Breast epithelium (tissue), 4 donors: ENCODE data around the gene NEDD9. TPM values are rescaled to one million over a fixed set of nuclear protein-coding genes. Genes with fewer than 3 reads are reported as not detected.

ENCODE experiments used
- DNase-seq, 2 donors: peaks; one replicate each; pipeline ENCODE4 v3.0.0-alpha.2; 2019; ENCODE audit warnings: low spot score in 2 of 2
- H3K27ac ChIP-seq, 2 donors: fragments of 200-600 bp; sonication (generic) in 1 of 2; one replicate each; pipeline ENCODE4 v1.5.1; 2016 to 2019; ENCODE audit warnings: mild to moderate bottlenecking in 1 of 2
- H3K27me3 ChIP-seq, 2 donors: fragments of 200-600 bp; sonication (generic) in 1 of 2; one replicate each; pipeline versions ENCODE4 v1.5.1 to v1.6.0; 2017 to 2019; ENCODE audit warnings: control low read depth in 1 of 2, mild to moderate bottlenecking in 1 of 2
- H3K36me3 ChIP-seq: fragments of 200-600 bp; one replicate; pipeline ENCODE4 v1.5.1; 2019
- H3K4me1 ChIP-seq, 2 donors: fragments of 200-600 bp; sonication (generic); one replicate each; pipeline ENCODE4 v1.5.1; 2016 to 2019; ENCODE audit warnings: control low read depth in 1 of 2
- H3K4me3 ChIP-seq, 3 donors: fragments of 200-600 bp; sonication (generic); 1 replicate in 2 of 3; 2 replicates in 1 of 3; pipeline ENCODE4 v1.5.1; 2016 to 2019; ENCODE audit warnings: mild to moderate bottlenecking in 3 of 3, moderate library complexity in 2 of 3
- H3K9me3 ChIP-seq, 2 donors: fragments of 200-600 bp; sonication (generic) in 1 of 2; one replicate each; pipeline ENCODE4 v1.5.1; 2016 to 2019; ENCODE audit warnings: control low read depth in 1 of 2
- POLR2A ChIP-seq: fragments of 450-650 bp; IDR thresholded peaks from one replicate; pipeline ENCODE4 v1.6.1; 2016; ENCODE audit warnings: antibody characterized with exemption, mild to moderate bottlenecking, moderate library complexity
- POLR2AphosphoS5 ChIP-seq, 3 donors: sonication (generic); formaldehyde crosslinking; IDR thresholded peaks; one replicate each; pipeline ENCODE4 v1.6.1; 2017; ENCODE audit warnings: antibody characterized with exemption in 3 of 3
- intact Hi-C: fragments of 100-400 bp; cut with DNase I; formaldehyde crosslinking; loops from one replicate; pipeline ENCODE4 v1.15.1; 2023; ENCODE audit warnings: low total_unique reads
- total RNA-seq, 3 donors: library from RNA; depleted of rRNA; stranded (reverse); fragments of >200 nt; gene quantifications; one replicate each; pipeline ENCODE4 v1.1.0, GENCODE V29; 2016
- TF ChIP-seq, protein P1 (sequence below), 3 donors: fragments of 450-650 bp; IDR thresholded peaks; one replicate each; pipeline ENCODE4 v1.5.1; 2016 to 2017; ENCODE audit warnings: antibody characterized with exemption in 3 of 3, mild to moderate bottlenecking in 3 of 3, moderate library complexity in 3 of 3

Gene NEDD9
- total RNA-seq, 3 donors from 2014 or later = 41.4 to 108 (median 79.2) TPM

DNA sequence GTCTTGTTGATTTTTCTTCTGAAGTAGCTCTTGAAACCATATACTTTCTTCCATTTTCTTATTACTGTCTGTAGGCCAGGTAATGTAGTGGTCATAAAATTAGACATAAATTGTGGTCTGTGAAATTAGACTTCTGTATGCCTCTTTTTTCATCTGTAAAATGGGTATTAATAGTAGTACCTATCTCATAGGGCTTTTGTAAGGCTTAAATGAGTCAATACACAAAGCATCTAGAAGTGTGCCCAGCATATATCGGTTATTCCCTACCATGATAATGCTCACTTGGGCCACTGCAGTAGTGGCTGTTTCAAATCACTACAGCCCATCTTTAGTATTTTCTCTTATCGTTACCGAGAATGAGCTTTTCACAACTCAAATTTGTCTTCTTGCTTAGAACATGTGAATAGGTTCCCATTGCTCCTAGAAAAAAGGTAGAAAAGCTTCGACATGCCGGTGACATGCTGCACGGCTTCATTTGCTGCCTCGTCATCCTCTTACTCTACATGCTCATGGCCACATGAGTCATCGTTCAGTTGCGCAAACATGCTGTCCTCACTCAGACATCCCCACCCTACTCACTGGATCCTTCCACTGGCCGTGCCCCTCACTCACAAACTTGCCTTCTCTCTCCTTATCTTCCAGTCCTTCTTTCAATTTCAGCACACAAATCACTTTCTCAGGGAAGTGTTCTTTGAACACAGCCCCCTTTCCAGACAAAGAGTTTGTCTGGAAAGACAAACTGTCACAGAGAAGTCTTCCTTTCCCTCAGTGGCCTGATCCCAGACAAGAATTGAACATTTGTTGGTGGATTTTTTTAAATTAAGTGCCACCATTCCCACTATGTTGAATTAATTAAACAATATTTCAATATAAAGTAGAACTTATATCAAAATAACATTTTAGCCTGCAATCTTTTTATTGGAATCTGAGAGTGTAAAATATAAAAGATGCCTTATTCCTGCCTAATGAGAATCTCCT, 88.8 kb downstream of the NEDD9 start:
- Histone ChIP-seq H3K4me3 (no peak overlapping the region), H3K27ac (no peak overlapping the region), H3K4me1 (no peaks in the 10 kb centered on the region), H3K9me3 (no peaks in the 10 kb centered on the region), H3K27me3 (no peaks in the 10 kb centered on the region), H3K36me3 (no peaks in the 10 kb centered on the region)
- DNase-seq = no peak
- intact Hi-C loops = loop anchor here (5.0 kb wide), 1 partner anchor 354 kb away; no protein-coding TSS in a partner anchor
- TF ChIP-seq POLR2A = no peak
- TF ChIP-seq, protein P1, sequence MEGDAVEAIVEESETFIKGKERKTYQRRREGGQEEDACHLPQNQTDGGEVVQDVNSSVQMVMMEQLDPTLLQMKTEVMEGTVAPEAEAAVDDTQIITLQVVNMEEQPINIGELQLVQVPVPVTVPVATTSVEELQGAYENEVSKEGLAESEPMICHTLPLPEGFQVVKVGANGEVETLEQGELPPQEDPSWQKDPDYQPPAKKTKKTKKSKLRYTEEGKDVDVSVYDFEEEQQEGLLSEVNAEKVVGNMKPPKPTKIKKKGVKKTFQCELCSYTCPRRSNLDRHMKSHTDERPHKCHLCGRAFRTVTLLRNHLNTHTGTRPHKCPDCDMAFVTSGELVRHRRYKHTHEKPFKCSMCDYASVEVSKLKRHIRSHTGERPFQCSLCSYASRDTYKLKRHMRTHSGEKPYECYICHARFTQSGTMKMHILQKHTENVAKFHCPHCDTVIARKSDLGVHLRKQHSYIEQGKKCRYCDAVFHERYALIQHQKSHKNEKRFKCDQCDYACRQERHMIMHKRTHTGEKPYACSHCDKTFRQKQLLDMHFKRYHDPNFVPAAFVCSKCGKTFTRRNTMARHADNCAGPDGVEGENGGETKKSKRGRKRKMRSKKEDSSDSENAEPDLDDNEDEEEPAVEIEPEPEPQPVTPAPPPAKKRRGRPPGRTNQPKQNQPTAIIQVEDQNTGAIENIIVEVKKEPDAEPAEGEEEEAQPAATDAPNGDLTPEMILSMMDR (IDR thresholded peaks at IDR 0.05) = no peak
- peak in 1 of 3 donors; percentile 58 for TF ChIP-seq POLR2AphosphoS5 (IDR thresholded peaks at IDR 0.05)

DNA sequence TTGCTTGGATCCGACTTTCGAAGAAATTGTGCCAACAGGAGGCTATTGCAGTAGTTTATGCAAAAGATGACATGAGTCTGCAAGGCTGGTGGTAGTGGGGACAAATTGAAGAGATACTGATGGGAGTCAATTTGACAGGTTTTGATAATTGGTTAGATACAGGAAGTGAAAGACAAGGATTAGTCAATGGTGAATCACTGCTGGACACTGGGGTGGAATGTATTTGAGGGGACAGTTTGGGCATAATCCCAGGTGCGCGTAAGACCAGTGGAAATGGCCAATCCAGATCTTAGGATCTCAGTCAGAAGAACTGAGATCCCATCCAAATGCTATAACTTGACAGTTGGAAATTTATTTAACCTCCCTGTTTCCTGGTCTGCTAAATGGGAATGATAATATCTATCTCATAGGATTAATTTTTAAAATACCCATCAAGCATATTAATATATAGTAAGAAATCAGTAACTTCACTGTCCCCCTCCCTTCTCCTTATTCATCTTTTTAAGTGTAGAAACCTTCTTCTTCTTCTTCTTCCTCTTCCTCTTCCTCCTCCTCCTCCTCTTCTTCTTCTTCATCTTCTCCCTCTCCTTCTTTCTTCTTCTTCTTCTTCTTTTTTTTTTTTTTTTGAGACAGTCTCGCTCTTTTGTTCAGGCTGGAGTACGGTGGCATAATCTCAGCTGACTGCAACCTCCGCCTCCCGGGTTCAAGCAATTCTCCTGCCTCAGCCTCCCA, 90.0 kb downstream of the NEDD9 start:
- no peak for DNase-seq
- TF ChIP-seq, protein P1 (IDR thresholded peaks at IDR 0.05) = no peak
- TF ChIP-seq POLR2AphosphoS5 (IDR thresholded peaks at IDR 0.05) (no peak), POLR2A (no peak)
- no peaks in the 10 kb centered on the region for H3K36me3 ChIP-seq
- intact Hi-C loops = loop anchor here (5.0 kb wide), 1 partner anchor 355 kb away; no protein-coding TSS in a partner anchor
- no peaks in the 10 kb centered on the region for H3K27me3 ChIP-seq
- H3K27ac ChIP-seq = no peak overlapping the region
- no peaks in the 10 kb centered on the region for H3K4me1 ChIP-seq
- H3K9me3 ChIP-seq = no peaks in the 10 kb centered on the region
- H3K4me3 ChIP-seq = no peak overlapping the region

DNA sequence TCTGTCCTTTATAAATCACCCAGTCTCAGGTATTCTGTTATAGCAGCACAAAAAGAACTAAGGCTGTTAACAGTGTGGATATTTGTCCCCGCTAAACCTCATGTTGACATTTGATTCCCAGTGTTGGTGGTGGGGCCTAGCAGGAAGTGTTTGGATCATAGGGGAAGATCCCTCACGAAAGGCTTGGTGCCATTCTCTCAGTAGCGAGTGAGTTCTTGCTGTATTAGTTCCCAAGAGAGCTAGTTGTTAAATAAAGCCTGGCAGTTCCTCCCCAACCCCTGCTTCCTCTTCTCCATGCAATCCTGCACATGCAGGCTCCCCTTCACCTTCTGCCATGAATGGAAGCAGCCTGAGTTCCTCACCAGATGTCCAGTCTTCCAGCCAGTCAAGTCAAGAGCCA, 91.2 kb downstream of the NEDD9 start:
- intact Hi-C loops = loop anchor here (5.0 kb wide), 1 partner anchor 356 kb away; no protein-coding TSS in a partner anchor
- Histone ChIP-seq H3K4me3 (no peak overlapping the region), H3K27me3 (no peaks in the 10 kb centered on the region), H3K4me1 (no peaks in the 10 kb centered on the region), H3K27ac (no peak overlapping the region), H3K36me3 (no peaks in the 10 kb centered on the region), H3K9me3 (no peaks in the 10 kb centered on the region)
- no peak for DNase-seq
- TF ChIP-seq, protein P1 (IDR thresholded peaks at IDR 0.05) = no peak
- TF ChIP-seq POLR2AphosphoS5 (IDR thresholded peaks at IDR 0.05) (no peak), POLR2A (no peak)

DNA sequence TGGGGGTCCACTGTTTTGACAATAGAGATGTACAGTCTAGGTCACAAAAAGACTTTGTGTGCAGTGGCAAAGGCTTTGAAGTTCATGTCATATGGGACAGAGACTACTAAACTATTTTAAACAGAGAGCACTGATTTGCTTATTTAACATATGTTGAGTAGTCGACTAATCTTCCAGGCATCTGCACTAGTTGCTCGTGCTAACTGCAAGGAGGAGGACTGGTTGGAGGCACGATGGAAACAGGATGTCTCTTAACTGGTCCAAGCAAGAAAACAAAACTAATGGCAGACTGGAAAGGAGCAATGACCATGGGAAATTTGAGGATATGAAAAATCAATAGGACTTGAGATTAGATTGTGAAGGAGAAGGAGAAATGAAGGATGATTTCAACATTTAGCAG, 92.4 kb downstream of the NEDD9 start:
- TF ChIP-seq POLR2AphosphoS5 (IDR thresholded peaks at IDR 0.05) (no peak), POLR2A (no peak)
- TF ChIP-seq, protein P1 (IDR thresholded peaks at IDR 0.05) = no peak
- Histone ChIP-seq H3K27me3 (no peaks in the 10 kb centered on the region), H3K9me3 (no peaks in the 10 kb centered on the region), H3K4me1 (no peaks in the 10 kb centered on the region), H3K27ac (no peak overlapping the region), H3K36me3 (no peaks in the 10 kb centered on the region), H3K4me3 (no peak overlapping the region)
- DNase-seq = no peak
- intact Hi-C loops = loop anchor here (5.0 kb wide), 1 partner anchor 357 kb away; no protein-coding TSS in a partner anchor
